Measurements from ENCODE around the gene MEGF9.
A peak's percentile ranks its signal among the peaks of the same experiment; 100 is the strongest.
"Not testable (repeated sequence)": the region's sequence is repeated elsewhere in the genome, so short reads cannot be mapped to it uniquely, and the experiment has no call there.

Gene MEGF9

DNA sequence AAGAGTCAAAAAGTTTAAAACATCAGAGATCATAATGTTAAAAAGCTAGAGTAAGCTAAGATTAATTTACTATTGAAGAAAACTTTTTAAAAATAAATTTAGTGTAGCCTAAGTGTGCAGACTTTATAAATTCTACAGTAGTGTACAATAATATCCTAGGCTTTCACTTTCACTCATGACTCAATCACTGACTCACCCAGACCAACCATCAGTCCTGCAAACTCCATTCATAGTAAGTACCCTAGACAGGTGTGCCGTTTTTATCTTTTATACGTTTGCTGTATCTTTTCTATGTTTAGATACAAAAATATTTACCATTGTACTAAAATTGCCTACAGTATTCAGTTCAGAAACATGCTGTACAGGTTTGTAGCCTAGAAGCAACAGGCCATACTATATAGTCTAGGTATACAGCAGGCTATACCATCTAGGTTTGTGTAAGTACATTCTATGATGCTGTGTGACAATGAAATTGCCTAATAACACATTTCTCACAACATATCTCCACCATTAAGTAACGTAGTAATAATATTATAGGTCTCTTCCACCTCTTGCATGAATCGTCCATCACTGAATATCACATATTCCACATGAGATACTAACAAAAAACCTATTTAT, 59.2 kb downstream of the MEGF9 start:
- DNase-seq (ENCODE audit: low read depth) = peak; percentile 66

DNA sequence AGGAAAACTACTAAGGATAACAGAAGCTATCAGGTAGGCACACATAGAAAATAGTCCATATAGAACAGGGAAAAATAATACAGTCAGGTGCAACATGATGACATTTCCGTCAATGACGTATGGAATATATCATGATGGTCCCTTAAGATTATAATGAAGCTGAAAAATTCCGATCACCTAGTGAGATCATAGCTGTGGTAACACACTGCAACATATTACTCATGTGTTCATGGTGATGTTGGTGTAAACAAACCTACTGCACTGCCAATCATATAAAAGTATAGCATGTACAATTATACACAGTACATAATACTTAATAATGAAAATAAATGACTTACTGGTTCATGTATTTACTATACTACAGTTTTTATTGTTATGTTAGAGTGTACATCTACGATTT, 60.0 kb downstream of the MEGF9 start:
- DNase-seq (ENCODE audit: low read depth) = peak; percentile 7

DNA sequence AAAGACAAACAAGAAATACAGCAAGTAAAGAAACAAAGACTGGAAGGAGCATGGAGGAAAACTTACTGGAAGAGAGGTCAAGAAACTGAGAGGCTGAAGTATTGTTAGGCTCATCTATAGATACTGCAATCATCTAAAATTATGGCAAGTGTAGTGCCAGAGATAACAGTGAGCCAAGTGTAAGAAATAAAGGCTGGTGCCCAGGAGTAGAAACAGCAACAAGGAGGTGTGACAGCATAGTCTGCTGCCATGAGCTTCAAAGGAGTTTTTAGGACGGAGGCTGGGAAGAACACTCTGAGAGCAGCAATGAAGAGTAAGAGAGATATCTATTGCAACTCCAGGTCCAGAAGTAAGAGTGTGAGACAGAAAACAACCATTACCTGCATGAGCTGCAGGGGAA, 60.5 kb downstream of the MEGF9 start:
- no peak for DNase-seq (ENCODE audit: low read depth)

DNA sequence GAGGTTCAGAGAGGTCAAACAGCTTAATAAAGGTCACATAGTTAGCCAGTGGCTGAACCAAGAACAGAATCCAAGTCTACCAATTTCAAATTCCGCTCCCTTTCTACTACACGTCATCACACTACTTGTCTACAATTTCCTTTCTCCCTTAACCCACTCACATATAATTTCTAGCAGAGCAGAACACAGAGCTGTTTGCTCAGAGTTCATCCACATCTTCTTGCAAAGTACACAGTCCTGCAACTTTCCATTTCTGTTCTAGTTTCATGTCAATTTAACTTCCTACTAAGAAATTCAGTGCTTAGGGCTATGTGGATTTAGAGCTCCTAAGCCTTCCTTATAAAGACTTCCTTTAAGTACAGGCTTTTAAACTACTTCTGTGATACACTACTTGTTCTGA, 61.3 kb downstream of the MEGF9 start:
- no peak for DNase-seq (ENCODE audit: low read depth)

DNA sequence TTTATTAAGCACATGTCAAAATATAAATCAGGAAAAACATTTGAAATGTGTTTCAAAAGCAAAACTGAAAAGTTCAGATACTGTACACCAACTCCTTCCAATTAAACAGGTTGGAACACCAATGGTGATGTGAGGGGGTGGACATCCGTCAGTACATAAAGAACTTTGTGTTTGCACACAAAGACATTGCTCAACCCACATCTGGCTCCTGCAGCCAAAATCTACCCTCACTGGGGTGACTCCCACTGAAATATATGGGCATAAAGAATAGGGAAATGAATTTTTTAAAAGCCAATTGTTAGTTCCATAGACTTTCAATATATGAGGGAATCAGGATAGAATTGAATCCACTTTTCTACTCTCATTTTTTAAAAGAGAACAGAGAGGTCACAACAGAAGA, 63.9 kb downstream of the MEGF9 start:
- DNase-seq (ENCODE audit: low read depth) = peak; percentile 47

DNA sequence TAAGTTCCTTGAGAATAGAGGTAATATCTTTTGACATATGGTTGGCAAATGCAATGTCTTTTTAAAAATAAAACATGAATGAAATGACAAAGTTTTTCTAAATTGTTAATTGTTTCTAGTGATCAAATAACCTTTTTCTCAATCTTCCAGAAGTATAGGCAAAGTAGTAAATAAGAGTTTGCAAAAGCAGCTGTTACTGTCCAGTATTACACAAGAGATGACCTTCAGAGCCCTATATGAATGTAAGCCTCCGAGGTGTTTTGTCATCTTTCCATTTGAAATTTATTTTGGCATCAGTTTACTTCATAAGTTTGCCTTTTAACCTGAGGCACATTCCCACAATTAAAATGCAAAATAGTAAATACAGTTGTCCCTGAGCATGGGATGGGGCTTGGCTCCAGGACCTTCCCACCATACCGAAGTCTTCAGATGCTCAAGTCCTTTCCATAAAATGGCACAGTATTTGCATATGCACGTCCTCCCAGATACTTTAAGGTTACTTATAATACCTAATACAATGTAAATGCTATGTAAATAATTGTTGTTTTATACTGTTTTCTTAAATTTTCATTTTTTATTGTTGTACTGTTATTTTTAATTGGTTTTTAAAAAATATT, 65.6 kb downstream of the MEGF9 start:
- peak; percentile 18 for DNase-seq (ENCODE audit: low read depth)

DNA sequence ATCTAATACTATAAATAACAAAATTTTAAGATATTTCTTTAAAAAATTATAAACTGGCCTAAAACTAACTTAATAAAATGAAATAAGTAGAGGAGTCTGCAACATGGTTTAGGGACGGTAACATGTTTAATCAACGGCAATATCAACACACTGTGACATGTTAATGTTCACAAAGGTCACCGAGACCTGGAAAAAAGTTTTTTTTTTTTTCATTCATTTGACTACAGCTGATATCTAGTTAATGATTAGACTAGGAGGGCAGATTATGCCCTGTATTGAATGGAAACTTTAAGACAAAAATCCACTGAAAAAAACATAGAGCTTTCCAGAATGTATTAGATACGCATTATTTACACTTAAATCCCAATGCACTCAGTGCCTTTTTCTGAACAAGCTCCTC, 67.3 kb downstream of the MEGF9 start:
- DNase-seq (ENCODE audit: low read depth) = no peak

DNA sequence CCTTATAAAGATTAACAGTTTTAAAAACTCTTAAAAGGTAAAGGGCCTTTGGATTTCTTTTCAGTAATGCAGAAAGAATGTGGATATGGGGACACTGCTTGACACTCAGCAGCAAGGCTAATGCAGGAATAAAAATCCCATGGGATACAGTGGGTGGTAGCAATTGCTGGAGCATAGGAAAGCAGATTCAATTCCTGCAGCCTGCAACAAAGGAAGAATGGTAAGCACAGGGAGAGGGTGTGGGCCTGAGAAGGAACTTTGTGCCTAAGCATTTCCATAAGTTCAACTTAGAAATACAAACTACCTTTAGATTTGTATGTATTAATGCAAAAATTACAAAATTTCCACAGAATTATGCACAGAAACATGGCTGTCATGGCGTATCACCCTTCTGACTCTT, 68.5 kb downstream of the MEGF9 start:
- DNase-seq (ENCODE audit: low read depth) = no peak

DNA sequence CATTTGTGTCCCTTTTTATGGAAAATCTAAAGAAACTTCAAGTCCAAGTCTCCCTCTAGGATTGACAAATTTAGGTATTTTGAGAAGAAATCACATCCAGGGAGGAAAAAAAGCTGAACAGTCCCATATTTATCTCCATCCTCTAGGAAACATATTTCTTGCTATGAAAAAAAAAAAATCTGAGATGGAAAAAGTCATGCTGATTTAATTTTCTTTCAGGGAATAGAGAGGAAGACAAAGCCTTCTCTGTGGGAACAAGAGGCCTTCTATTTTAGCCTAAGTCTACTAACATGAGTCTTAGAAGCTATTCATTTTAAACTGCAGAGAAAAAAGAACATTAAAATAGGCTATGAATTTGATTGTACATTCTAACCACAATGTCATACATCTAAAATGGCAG, 71.2 kb downstream of the MEGF9 start:
- DNase-seq (ENCODE audit: low read depth) = no peak

DNA sequence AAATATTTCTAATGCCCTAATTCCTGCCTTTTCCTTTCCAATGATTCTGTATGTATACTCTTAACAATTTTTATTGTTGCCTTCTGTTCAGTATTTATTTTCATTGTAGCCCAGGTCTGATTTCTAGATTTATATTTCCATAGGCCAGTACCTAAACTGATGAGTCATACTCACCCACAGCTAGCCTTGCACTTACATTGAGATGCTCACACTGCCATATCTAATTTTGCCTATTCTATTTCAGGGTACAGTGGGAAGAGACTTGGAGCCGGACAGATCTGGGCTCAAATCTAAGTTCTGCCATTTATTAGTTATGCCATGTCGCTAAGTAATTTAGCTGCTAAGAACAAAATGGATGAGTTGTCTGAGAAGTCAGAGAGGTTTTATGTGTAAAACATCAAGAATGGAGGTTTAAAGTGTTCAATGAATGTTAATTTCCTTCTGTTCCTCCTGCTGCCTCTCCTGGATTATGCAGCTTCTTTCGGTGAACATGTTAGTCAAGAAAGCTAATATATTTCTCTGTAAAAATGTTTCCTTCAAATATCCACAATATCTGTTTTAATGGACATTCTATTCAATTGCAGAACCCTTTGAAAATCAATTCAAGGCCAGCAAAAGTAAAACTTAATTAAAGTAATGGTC, 72.0 kb downstream of the MEGF9 start:
- peak; percentile 49 for DNase-seq (ENCODE audit: low read depth)

DNA sequence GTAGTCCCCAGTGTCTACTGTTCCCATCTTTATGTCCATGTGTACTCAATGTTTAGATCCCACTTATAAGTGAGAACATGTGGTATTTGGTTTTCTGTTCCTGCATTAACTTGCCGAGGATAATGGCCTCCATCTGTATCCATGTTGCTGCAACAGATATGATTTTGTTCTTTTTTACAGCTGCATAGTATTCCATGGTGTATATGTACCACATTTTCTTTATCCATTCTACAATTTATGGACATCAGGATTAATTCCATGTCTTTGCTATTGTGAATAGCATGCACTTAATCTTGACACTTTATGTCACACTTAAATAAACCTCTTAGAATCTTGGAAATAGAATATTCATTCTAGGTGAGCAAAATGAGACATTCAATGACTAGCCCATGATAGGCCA, 73.4 kb downstream of the MEGF9 start:
- not testable (repeated sequence) for DNase-seq (ENCODE audit: low read depth)

DNA sequence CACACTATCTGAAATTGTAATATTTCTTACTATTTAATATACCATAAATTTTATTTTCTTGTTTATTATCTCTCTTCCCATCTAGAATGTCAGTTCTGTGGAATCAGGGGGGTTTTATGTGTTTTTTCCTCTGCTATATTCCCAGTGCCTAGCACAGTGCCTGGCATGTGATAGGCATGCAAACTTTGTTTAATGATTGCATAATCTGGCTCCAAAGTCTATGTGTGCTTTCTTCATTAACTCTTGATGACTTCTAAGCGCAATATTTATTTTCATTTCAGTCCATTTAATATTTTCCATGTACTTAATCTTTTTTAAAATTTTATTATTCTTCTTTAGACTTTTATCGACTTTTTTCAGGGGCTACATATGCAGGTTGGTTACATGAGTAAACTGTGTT, 73.9 kb downstream of the MEGF9 start:
- DNase-seq (ENCODE audit: low read depth) = no peak

DNA sequence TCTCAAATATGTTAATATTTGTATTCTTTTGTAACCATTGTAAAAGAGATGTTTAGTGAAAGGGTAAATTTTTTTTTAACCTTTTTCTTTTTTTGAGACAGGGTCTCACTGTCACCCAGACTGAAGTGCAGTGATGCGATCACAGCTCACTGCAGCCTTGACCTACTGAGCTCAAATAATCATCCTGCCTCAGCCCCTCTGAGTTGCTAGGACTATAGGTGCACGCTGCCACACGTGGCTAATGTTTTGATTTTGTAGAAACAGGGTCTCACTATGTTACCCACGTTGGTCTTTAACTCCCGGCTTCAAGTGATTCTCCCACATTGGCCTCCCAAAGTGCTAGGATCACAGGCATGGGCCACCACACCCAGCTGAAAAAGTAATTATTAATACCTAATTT, 76.4 kb downstream of the MEGF9 start:
- DNase-seq (ENCODE audit: low read depth) = no peak

DNA sequence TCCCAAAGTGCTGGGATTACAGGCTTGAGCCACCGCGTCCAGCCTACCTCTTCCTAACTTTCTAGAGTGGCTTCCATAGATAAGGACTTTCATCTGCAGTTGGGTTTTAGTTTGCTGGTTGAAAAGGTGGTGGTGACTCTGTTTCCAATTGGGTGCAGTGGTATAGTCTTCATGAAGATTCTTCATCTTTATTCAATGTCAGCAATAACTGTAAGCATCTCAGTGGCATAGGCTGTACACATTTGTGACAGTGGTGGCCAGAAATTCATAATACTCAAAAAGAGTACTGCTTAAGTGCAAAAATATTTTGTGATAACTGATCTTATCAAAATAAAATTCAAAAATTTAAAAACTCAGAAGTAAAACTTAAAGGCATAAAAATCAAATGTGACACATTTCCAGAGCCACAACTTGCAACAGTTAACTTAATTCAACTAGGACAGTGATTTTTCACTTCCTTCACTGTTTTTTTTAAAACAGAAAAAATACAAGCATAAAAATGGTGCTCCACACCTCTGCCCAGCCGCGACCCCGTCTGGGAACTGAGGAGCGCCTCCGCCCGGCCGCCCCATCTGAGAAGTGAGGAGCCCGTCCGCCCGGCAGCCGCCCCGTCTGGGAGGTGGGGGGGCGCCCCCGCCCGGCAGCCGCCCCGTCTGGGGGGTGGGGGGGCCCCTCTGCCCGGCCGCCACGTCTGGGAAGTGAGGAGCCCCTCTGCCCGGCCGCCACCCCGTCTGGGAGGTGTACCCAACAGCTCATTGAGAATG, 77.9 kb downstream of the MEGF9 start:
- DNase-seq (ENCODE audit: low read depth) = no peak

DNA sequence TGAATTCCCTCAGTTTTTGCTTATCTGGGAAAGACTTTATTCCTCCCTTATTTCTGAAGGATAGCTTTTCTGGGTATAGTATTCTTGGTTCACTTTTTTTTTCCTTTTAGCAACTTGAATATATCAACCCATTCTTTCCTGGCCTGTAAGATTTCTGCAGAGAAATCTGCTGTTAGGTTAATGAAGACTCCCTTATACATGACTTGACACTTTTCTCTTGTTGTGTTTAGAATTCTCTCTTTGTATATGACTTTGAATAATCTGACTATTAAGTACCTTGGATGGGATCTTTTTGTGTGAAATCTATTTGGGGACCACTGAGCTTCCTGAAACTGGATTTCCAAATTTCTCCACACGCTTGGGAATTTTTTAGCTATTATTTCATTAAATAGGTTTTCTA, 79.3 kb downstream of the MEGF9 start:
- DNase-seq (ENCODE audit: low read depth) = no peak

DNA sequence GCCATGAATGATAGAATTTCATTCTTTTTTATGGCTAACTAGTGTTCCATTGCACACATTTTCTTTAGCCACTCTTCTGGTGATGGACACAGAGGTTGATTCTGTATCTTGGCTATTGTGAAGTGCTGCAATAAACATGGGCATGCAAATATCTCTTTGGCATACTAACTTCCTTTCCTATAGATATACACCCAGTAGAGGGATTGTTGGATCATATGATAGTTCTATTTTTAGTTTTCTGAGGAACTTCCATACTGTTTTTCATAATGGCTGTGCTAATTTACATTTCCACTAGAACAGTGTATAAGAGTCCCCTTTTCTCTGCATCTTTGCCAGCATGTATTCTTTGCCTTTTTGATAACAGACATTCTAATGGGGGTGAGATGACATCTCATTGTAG, 83.9 kb downstream of the MEGF9 start:
- DNase-seq (ENCODE audit: low read depth) = no peak

DNA sequence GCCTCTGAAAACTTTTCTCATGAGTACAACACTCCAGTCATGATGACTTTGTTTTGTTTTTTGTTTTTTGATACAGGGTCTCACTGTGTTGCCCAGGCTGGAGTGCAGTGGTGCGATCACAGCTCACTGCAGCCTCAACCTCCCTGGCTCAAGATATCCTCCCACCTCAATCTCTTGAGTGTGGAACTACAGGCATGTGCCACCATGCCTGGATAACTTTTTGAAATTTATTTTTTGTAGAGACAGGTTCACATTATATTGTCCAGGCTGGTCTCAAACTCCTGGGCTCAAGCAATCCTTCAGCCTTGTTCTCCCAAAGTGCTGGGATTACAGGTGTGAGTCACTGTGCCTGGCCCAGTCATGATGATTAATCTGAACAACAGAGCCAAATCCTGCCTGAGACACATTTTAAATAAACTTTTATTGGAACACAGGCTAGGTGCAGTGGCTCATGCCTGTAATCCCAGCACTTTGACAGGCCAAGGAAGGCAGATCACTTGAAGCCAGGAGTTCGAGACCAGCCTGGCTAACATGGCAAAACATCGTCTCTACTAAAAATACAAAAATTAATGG, 85.3 kb downstream of the MEGF9 start:
- peak; percentile 63 for DNase-seq (ENCODE audit: low read depth)

DNA sequence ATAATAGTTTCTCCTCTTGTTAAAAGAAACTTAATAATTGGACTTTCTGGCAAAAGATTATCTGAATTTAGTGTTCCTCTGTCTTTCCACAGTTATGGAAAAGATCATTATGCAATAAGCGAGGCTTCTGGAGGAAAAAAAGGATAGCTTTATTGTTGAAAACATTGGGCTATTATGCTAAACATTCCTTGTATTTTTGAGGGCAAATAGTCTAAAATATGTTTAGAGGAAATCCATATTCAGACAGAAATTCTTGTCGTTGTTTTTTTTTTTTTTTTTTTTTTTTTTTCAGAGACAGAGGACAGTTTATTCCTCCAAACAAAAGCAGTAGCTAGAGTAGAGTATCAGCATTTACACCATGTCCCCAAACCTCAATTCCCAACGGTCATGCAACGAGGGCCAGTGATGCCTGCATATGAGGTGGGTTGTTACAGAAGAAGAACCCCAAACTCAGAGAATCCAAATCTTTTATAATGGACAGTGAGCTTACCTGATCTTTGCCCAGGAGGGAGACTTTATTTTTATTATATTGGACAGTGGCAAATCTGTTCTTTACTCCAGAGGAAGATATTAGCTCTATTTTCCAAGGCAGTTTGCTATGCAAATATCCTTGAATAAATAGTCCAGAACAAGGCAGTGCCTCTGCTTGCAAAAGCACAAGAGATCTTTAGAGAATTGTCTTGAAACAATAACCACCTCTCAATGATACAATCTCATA, 85.9 kb downstream of the MEGF9 start:
- no peak for DNase-seq (ENCODE audit: low read depth)

DNA sequence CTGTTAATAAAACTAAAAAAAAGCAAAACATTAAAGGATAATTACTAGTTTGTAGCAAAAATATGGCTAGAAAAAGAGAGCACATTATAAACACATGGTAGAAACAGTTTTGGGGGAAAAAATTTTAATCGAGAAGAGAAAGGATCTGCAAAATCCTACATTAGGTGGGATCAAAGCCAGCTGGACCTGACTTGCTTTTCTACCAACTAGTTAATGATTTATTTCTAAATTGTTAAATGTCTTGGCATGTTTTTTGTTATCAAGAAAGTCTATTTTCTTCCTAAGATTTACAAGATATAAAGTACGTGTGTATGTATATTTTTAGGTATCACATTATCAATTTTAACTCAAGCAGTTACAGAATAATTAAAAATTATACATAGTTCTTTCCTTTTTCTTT, 87.2 kb downstream of the MEGF9 start:
- DNase-seq (ENCODE audit: low read depth) = no peak

DNA sequence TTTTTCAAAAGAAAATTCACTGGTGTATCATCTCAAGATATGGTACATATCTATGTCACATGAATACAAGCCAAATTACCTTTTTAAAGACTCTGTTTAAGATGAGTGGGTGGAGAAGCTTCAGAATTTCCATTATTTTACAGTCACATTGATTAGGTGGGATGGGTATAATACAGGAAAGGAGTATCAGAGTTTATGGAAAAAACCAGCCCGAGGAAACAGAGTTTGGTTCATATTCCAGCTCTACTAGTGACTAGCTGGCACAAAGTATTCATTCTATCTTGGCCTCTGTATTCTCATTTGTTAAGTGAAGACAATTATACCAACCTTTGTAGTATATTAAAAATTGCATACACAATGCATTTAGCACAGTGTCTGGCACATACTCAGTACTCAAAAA, 87.8 kb downstream of the MEGF9 start:
- DNase-seq (ENCODE audit: low read depth) = no peak

DNA sequence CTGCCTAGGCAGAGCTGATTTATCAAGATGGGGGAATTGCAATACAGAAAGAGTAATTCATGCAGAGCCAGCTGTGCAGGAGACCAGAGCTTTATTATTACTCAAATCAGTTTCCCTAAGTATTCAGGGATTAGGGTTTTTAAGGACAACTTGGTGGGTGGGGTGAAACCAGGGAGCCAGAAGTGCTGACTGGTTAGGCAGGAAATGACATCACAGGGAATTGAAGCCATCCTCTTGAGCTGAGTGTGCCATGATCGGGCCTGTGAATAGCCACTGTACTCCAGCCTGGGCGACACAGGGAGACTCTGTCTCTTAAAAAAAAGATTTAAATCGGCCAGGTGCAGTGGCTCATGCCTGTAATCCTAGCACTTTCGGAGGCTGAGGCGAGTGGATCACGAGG, 89.0 kb downstream of the MEGF9 start:
- peak; percentile 36 for DNase-seq (ENCODE audit: low read depth)

DNA sequence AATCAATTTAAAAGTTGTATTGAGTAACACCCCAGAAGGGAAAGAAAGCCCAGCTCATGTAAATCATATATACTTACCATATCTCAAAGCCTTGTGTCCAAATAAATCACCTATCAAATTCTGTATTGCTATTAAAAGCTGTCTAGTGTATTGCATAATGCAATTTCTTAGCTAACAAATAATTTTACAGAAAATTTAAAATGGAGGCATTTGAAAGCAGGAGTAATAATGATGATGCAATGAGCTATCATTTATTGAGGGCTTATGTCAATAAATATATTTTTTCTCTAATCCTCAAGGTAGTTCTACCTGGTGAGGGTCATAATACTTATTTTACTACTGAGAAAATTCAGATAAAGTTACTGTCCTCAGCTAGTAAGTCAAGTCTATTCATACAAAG, 91.5 kb downstream of the MEGF9 start:
- DNase-seq (ENCODE audit: low read depth) = no peak
